Activated naive CD8-positive, alpha-beta T cell treated with anti-CD3 and anti-CD28 coated beads, Interleukin-2, amount 10 ng/mL, durations not matched to agents 7 days and 5 days (primary cell): ENCODE data around the gene PRDM10. TPM values are rescaled to one million over a fixed set of nuclear protein-coding genes. Genes with fewer than 3 reads are reported as not detected.

ENCODE experiments used
- ATAC-seq: fragments of 150-1000 bp; cut with Tn5 transposase; one replicate; pipeline ENCODE4 v1.10.0; 2021; ENCODE audit warnings: low read depth, moderate library complexity
- POLR2A ChIA-PET: fragments of 350-600 bp; sonication (Branson Sonifier 250); formaldehyde crosslinking; loops from one replicate; lab custom pipeline; 2021; ENCODE audit warnings: antibody characterized with exemption; lab: Charles Lee
- DNase-seq: peaks from one replicate; pipeline ENCODE4 v3.0.0; 2021
- H3K27ac Mint-ChIP-seq: one replicate; pipeline ENCODE4 v1.8.0; 2022; ENCODE audit warnings: mild to moderate bottlenecking, mixed read lengths
- H3K27me3 Mint-ChIP-seq: one replicate; pipeline ENCODE4 v1.8.0; 2022; ENCODE audit warnings: mild to moderate bottlenecking, moderate library complexity, mixed read lengths
- H3K36me3 Mint-ChIP-seq: one replicate; pipeline ENCODE4 v1.8.0; 2021; ENCODE audit warnings: mild to moderate bottlenecking, mixed read lengths
- H3K4me1 Mint-ChIP-seq: one replicate; pipeline ENCODE4 v1.8.0; 2021; ENCODE audit warnings: mixed read lengths
- H3K4me3 Mint-ChIP-seq: one replicate; pipeline ENCODE4 v1.8.0; 2022; ENCODE audit warnings: mild to moderate bottlenecking, moderate library complexity, mixed read lengths
- H3K9me3 Mint-ChIP-seq: one replicate; pipeline ENCODE4 v1.8.0; 2021; ENCODE audit warnings: mixed read lengths
- total RNA-seq, 2 experiments: library from RNA; stranded (reverse); gene quantifications; one replicate each; pipeline ENCODE4 v1.2.3, GENCODE V29; 2021

The PRDM10 gene
- 10 to 100 TPM; 14.5 to 17.6 TPM for total RNA-seq

- POLR2A ChIA-PET = interaction anchor here (0.6 to 2.9 kb wide), 12 partner anchors 10 to 914 kb away, joined by 3 to 27 read pairs (median 4); partner anchors contain the start of genes APLP2, NFRKB and SNX19
- Mint-ChIP-seq H3K4me3 (peak within 1 kb of the TSS; percentile 99), H3K4me1 (peaks cover 20% of the 10 kb centered on the region), H3K36me3 (peaks cover 9% of the 10 kb centered on the region), H3K9me3 (no peaks in the 10 kb centered on the region), H3K27me3 (peaks cover 2% of the 10 kb centered on the region), H3K27ac (peak within 1 kb of the TSS; percentile 100)
- DNase-seq (peak; percentile 89), ATAC-seq (peak; percentile 61)
Observed at GRCh38 chr11:130002352-130002845, at the start of gene PRDM10. Gene PRDM10, minus strand, starts transcription at chr11:130002835. Its CDS starts 41,871 bp downstream, at chr11:129960964.

GRCh38 chr11:130051082-130051481 is 48.4 kb upstream of the PRDM10 start:
- no peaks in the 10 kb centered on the region for H3K4me1 Mint-ChIP-seq
- POLR2A ChIA-PET = no interaction called here
- H3K9me3 Mint-ChIP-seq = no peaks in the 10 kb centered on the region
- no peak overlapping the region for H3K27ac Mint-ChIP-seq
- DNase-seq = no peak
- no peak overlapping the region for H3K4me3 Mint-ChIP-seq
- H3K36me3 Mint-ChIP-seq = no peaks in the 10 kb centered on the region
- no peak for ATAC-seq
- peaks cover 21% of the 10 kb centered on the region for H3K27me3 Mint-ChIP-seq

GRCh38 chr11:130050257-130050656 is 47.6 kb upstream of the PRDM10 start:
- DNase-seq (no peak), ATAC-seq (no peak)
- H3K27me3 Mint-ChIP-seq = peaks cover 16% of the 10 kb centered on the region
- no peaks in the 10 kb centered on the region for H3K36me3 Mint-ChIP-seq
- H3K27ac Mint-ChIP-seq = no peak overlapping the region
- no peak overlapping the region for H3K4me3 Mint-ChIP-seq
- POLR2A ChIA-PET = interaction anchor here (0.5 kb wide), 1 partner anchor 48 kb away, joined by 3 read pairs; the partner anchor contains the start of gene PRDM10
- H3K4me1 Mint-ChIP-seq = no peaks in the 10 kb centered on the region
- H3K9me3 Mint-ChIP-seq = no peaks in the 10 kb centered on the region

GRCh38 chr11:130049328-130049771 is 46.7 kb upstream of the PRDM10 start:
- Mint-ChIP-seq H3K9me3 (no peaks in the 10 kb centered on the region), H3K4me1 (no peaks in the 10 kb centered on the region), H3K4me3 (no peak overlapping the region), H3K27me3 (peaks cover 13% of the 10 kb centered on the region), H3K36me3 (no peaks in the 10 kb centered on the region), H3K27ac (no peak overlapping the region)
- POLR2A ChIA-PET = no interaction called here
- DNase-seq (no peak), ATAC-seq (no peak)

- POLR2A ChIA-PET = interaction anchor here (0.6 to 0.7 kb wide), 2 partner anchors 40 to 408 kb away, joined by 3 to 4 read pairs; no protein-coding TSS in a partner anchor
- H3K27ac Mint-ChIP-seq = no peak overlapping the region
- ATAC-seq = no peak
Observed at GRCh38 chr11:130047141-130047540, 44.5 kb upstream of the PRDM10 start.

GRCh38 chr11:130043575-130043974 is 40.9 kb upstream of the PRDM10 start:
- no peaks in the 10 kb centered on the region for H3K36me3 Mint-ChIP-seq
- H3K27me3 Mint-ChIP-seq = peaks cover 2% of the 10 kb centered on the region
- POLR2A ChIA-PET = no interaction called here
- ATAC-seq (no peak), DNase-seq (no peak)
- H3K4me3 Mint-ChIP-seq = no peak overlapping the region
- H3K27ac Mint-ChIP-seq = no peak overlapping the region
- H3K9me3 Mint-ChIP-seq = no peaks in the 10 kb centered on the region
- H3K4me1 Mint-ChIP-seq = no peaks in the 10 kb centered on the region

More at GRCh38 chr11:130047141-130047540, 44.5 kb upstream of the PRDM10 start:
- Mint-ChIP-seq H3K27me3 (peaks cover 6% of the 10 kb centered on the region), H3K4me1 (no peaks in the 10 kb centered on the region), H3K9me3 (no peaks in the 10 kb centered on the region), H3K4me3 (no peak overlapping the region), H3K36me3 (no peaks in the 10 kb centered on the region)
- no peak for DNase-seq

GRCh38 chr11:130042093-130042591 is 39.5 kb upstream of the PRDM10 start:
- ATAC-seq = no peak
- Mint-ChIP-seq H3K36me3 (no peaks in the 10 kb centered on the region), H3K27me3 (peaks cover 2% of the 10 kb centered on the region), H3K4me1 (no peaks in the 10 kb centered on the region), H3K9me3 (no peaks in the 10 kb centered on the region), H3K27ac (no peak overlapping the region), H3K4me3 (no peak overlapping the region)
- POLR2A ChIA-PET = no interaction called here
- DNase-seq = no peak

- Mint-ChIP-seq H3K27me3 (peaks cover 2% of the 10 kb centered on the region), H3K4me1 (no peaks in the 10 kb centered on the region), H3K9me3 (no peaks in the 10 kb centered on the region), H3K4me3 (no peak overlapping the region), H3K36me3 (no peaks in the 10 kb centered on the region), H3K27ac (no peak overlapping the region)
- DNase-seq = no peak
- POLR2A ChIA-PET = no interaction called here
- no peak for ATAC-seq
Observed at GRCh38 chr11:130040281-130040940, 37.8 kb upstream of the PRDM10 start.

GRCh38 chr11:130037881-130038585 is 35.4 kb upstream of the PRDM10 start:
- Mint-ChIP-seq H3K4me1 (no peaks in the 10 kb centered on the region), H3K27me3 (peaks cover 7% of the 10 kb centered on the region), H3K36me3 (no peaks in the 10 kb centered on the region), H3K9me3 (no peaks in the 10 kb centered on the region), H3K4me3 (no peak overlapping the region), H3K27ac (no peak overlapping the region)
- DNase-seq (no peak), ATAC-seq (no peak)
- POLR2A ChIA-PET = no interaction called here

GRCh38 chr11:130037058-130037457 is 34.4 kb upstream of the PRDM10 start:
- POLR2A ChIA-PET = no interaction called here
- Mint-ChIP-seq H3K27me3 (peaks cover 7% of the 10 kb centered on the region), H3K4me3 (no peak overlapping the region), H3K27ac (no peak overlapping the region), H3K4me1 (no peaks in the 10 kb centered on the region), H3K9me3 (no peaks in the 10 kb centered on the region), H3K36me3 (no peaks in the 10 kb centered on the region)
- ATAC-seq (no peak), DNase-seq (no peak)

GRCh38 chr11:130034236-130034635 is 31.6 kb upstream of the PRDM10 start:
- Mint-ChIP-seq H3K9me3 (no peaks in the 10 kb centered on the region), H3K27ac (no peak overlapping the region), H3K27me3 (peaks cover 7% of the 10 kb centered on the region), H3K4me3 (no peak overlapping the region), H3K36me3 (no peaks in the 10 kb centered on the region), H3K4me1 (no peaks in the 10 kb centered on the region)
- ATAC-seq (no peak), DNase-seq (no peak)
- POLR2A ChIA-PET = no interaction called here

GRCh38 chr11:130032931-130033330 is 30.3 kb upstream of the PRDM10 start:
- no peaks in the 10 kb centered on the region for H3K36me3 Mint-ChIP-seq
- no peaks in the 10 kb centered on the region for H3K9me3 Mint-ChIP-seq
- POLR2A ChIA-PET = no interaction called here
- H3K4me1 Mint-ChIP-seq = no peaks in the 10 kb centered on the region
- H3K27me3 Mint-ChIP-seq = peaks cover 7% of the 10 kb centered on the region
- no peak for ATAC-seq
- no peak overlapping the region for H3K4me3 Mint-ChIP-seq
- no peak overlapping the region for H3K27ac Mint-ChIP-seq
- no peak for DNase-seq

- H3K4me1 Mint-ChIP-seq = no peaks in the 10 kb centered on the region
- no peaks in the 10 kb centered on the region for H3K9me3 Mint-ChIP-seq
- no peak overlapping the region for H3K27ac Mint-ChIP-seq
- no peak overlapping the region for H3K4me3 Mint-ChIP-seq
- H3K36me3 Mint-ChIP-seq = no peaks in the 10 kb centered on the region
- DNase-seq = no peak
- ATAC-seq = no peak
- POLR2A ChIA-PET = no interaction called here
- H3K27me3 Mint-ChIP-seq = peaks cover 9% of the 10 kb centered on the region
Observed at GRCh38 chr11:130031945-130032344, 29.3 kb upstream of the PRDM10 start.
